Stimulated activated CD4-positive, alpha-beta T cell treated with anti-CD3 and anti-CD28 coated beads, Interleukin-4, amount 100 ng/mL, for 48 hours (primary cell): ENCODE data around the gene LGI2.

ENCODE experiments used
- DNase-seq, 2 donors: peaks; one replicate each; pipeline ENCODE4 v3.0.0-alpha.2; 2020; ENCODE audit warnings: low read depth in 2 of 2

The LGI2 gene

DNA sequence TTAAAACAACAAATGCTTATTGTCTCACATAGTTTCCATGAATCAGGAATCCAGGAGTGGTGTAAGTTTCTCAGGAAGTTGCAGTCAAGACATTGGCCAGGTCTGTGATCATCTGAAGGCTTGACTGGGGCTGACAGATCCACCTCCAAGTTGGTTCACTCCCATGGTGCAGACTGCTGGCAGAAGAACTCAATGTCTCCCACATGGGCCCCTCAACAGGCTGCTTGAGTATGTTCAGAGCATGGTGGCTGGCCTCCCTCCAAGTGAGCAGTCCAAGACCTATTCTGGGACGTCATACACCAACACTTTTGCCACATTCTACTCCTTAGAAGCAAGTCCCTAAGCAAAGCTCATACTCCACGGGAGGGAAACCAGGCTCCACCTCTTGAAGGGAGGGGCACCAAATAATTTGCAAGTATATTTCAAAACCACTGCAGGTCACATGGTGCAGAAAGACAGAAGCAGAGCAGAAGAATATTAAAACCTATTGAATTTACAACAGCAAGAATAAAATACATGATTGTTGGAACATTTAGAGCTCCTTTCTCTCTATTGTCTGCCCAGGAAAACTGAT, 35.3 kb downstream of the LGI2 start:
- DNase-seq, result no peak

DNA sequence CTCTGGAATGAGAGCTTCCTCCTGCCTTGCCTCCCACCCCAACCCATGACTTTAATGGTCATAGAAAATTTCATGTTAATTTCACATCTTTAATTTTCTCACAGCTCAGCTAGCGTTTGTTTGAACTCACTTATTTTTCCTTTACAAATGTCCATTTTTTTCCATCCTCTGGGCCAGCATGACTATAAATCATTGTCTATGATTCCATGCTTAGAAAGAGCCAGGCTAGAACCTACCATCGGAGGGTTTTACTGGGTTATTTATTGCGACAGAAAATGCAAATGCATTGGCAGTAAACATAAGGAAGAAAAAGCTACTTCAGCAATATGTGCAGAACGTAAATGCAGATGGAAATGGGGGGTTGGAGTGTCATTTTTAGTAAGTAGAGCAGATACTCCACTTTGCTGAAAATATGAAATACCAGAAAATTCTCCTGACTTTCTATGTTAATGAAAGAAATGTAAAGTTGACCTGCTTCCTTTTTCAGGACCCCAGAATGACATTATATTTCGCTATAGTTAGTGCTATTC, 37.1 kb downstream of the LGI2 start:
- DNase-seq, result no peak

- no peak for DNase-seq
These were observed 37.8 kb downstream of the LGI2 start for GRCh38 chr4:24992968-24993367.

DNA sequence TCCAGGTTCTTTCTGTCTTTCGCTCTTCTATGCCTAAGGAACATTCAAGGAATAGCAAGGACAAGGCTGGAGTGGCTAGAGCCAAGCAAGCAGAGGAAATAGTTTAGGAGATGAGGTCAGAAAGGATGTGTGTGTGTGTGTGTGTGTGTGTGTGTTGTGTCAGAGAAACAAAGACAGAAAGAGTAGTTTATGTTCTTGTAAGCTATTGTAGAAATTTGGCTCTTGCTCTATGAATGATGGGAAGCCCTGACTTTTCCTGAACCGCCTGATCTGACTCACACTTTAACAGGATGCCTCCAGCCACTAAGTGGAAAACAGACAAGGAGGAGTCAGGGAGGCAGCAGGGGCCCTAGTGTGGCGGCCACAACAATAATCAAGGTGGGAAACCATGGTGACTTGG, 39.7 kb downstream of the LGI2 start:
- DNase-seq, result no peak

DNA sequence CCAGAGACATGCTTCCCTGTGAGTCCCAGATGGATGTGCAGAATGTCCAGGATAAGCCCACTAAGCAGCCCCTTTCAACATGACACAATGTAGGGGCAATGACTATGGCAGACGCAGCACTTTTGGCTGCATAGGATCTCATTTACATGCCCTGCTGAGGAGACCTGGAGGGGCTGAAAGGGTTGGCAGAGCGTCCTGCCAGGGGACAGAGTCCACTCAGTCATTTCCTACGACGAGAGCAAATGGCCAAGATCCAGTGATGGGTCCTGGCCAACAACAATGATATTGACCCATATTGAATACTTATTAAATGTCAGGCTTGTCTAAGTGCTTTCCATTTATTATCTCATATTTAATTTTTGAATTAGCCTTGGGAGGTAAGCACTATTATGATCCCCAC, 41.4 kb downstream of the LGI2 start:
- DNase-seq, result no peak

- DNase-seq, result no peak
These were observed 42.0 kb downstream of the LGI2 start for GRCh38 chr4:24988776-24989175.

GRCh38 chr4:24984602-24985532, 45.9 kb downstream of the LGI2 start:
- DNase-seq, result no peak

DNA sequence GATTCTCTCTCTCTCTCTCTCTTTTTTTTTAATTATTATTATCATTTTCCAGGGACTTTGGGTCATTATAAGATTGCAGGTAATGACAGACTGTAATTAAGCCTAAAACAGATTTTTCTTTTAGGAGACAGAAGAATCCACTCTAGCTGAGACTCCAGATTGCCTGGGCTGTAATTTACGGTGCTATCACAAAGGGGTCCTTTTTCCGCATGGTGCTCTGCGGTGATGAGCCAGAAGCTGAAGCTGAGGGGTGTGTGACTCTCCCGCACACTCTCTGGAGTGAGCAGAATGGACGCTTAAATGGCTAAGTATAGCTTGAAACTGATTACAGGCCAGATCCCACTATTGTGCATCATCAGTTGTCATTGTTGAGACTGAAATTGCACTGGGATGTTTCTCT, 50.0 kb downstream of the LGI2 start:
- DNase-seq, result no peak

GRCh38 chr4:24980064-24980690, 50.6 kb downstream of the LGI2 start:
- peak; percentile 24 to 39 for DNase-seq

DNA sequence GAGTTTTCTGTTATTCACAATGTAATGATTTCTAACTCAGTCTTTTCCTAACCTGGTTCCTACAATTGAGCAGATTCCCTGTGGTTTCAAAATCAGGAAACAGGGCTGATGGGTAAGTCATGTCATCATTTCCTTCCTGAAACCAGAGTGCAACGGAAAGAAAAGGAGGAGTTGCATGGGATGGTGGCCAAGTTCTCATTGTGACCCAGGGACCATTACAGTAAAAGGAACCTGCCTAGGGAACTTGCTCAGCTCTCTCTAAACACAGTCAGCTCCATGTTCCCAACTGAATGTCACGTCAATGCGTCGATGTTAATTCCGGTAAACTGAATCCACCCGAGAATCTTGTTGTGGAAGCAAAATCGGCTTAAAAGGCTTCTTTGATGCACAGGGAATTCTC, 51.2 kb downstream of the LGI2 start:
- DNase-seq, result no peak

DNA sequence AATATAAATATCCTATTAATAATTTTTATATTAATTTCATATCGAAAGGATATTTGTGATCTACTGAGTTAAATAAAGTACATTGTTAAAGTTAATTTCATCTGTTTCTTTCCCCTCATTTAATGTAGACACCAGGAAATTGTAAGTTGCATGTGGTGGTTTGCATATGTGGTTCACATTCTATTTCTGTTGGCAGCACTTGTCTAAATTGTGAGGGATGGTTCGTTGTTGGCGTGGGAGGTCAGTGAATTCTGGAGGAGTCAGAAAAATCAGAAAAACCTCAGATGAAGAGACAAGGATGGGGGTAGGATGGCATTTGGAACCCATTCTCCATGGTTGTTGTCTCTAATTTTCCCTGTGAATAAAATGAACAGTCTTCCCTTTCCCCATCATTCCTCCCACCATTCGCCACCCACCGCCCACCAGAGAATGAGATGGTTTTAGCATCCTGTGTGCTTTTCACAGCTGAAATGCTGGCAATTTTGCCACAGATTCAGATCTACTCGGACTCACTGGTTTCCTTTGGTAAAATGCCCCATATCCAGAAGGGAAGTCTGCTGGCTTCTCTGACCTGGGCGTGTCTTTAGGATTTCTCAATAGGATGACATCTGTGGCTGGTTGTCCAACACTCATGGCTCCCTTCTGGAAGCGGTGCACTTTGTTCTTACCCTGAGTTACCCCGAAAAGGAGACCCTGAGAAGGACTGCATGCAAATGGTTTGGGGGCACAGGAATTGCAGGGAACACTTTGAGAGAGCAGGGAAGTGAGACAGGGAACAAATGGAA, 52.3 kb downstream of the LGI2 start:
- DNase-seq, result no peak

- DNase-seq, result no peak
These were observed 55.2 kb downstream of the LGI2 start for GRCh38 chr4:24975510-24975909.

- DNase-seq, result no peak
These were observed 56.8 kb downstream of the LGI2 start for GRCh38 chr4:24973747-24974601.

DNA sequence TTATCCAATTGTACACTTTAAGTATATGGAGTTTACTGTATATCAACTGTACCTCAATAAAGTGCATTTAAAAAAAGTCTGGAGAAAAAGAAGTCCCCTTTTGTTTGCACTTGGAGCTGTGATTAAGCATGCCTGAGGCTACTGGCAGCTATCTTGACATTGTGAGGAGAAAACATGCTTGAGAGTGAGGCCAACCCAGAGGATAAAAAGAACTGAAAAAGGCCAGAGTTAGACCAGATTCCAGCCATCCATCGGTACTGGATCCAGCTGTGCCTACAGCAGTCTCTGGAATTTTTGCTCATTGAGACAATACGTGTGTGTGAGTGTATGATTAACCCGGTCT, 57.4 kb downstream of the LGI2 start:
- no peak for DNase-seq

DNA sequence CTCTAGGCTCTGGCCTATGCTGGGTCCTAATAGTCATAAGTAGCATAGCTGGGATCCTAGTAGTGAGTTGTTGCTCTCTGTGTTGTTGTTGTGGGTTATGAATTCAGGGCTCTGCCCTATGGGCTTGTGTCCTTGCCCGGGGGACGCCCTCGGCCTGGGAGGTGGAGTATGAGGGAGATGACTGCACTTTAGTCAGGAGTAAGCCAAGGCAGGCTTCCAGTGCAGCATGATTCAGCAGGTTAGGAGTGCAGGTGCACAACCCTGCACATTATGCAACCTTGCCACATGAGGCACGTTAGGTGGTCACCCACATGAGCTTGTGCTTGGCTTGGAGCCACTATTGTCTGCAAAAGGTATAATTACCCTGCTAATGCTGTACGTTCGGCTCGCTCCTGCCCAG, 59.6 kb downstream of the LGI2 start:
- no peak for DNase-seq

DNA sequence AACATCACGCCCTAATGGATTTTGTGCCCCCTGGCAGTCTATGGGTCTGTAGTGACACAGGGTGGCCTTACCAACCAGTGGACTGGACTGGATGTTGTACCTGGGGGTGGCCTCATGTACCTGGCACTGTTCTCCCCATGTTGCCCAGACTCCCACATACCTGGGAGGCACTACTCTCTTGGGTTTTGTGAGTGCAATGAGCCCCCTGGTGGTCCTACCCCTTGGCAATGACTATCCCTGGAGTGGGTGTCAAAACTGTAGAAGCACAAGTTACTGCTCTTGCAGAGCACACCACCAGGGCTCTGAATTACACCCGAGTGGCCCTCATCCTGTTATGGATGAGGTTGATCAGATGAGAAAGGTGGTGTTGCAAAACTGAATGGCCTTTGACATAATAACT, 60.1 kb downstream of the LGI2 start:
- no peak for DNase-seq

GRCh38 chr4:24970191-24970590, 60.6 kb downstream of the LGI2 start:
- no peak for DNase-seq

- no peak for DNase-seq
These were observed 61.3 kb downstream of the LGI2 start for GRCh38 chr4:24969486-24969885.

- no peak for DNase-seq
These were observed 61.8 kb downstream of the LGI2 start for GRCh38 chr4:24968992-24969391.

DNA sequence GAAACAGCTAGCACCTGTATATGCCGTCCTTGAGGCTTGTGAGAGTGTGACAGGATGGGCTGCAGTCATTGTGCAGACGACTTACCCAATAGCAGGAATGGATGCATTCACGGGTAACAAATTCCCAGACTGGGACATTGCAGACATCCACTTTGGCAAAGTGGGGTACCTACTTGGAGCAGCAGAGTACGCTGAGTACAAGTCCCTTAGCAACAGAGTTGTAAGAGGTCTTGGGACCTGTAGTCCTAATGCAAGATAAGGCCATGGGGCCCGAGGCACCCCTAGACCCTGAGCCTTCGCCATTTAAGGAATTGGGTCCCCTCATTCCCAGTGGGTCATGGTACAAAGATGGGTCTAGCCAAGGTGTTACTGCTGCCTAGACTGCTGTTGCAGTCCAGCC, 62.5 kb downstream of the LGI2 start:
- no peak for DNase-seq

DNA sequence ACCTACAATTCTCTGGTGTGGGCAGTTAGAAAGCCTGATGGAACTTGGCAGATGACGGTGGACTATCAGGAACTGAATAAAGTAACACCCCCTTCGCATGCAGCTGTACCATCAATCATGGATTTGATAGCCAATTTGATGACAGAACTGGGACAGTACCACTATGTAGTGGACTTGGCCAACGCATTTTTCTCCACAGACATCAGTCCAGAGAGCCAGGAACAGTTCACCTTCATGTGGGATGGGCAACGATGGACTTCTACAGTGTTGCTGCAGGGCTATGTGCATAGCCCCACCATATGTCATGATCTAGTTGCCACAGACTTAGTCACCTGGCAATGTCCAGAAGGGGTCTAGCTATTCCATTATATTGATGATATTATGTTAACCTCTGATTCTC, 63.4 kb downstream of the LGI2 start:
- no peak for DNase-seq
